Fibroblast of pulmonary artery (primary cell): Measurements from ENCODE around the gene SASH3.

Source experiments
- DNase-seq: peaks from one replicate; pipeline ENCODE4 v3.0.0-alpha.2; 2010; ENCODE audit warnings: low read depth
- H3K4me3 ChIP-seq: replicated peaks from 2 replicates; pipeline ENCODE4 v1.5.1; 2011; ENCODE audit warnings: low read depth, mild to moderate bottlenecking, control low read depth, low read length, moderate library complexity
- CTCF ChIP-seq: IDR thresholded peaks from 2 replicates; pipeline ENCODE4 v1.5.1; 2011; ENCODE audit warnings: mild to moderate bottlenecking, control low read depth, low read length, inconsistent platforms; ENCODE audit errors: missing control alignments

SASH3 gene

GRCh38 chrX:129808829-129809796 is 29.4 kb downstream of the SASH3 start:
- TF ChIP-seq CTCF, result no peak
- no peak overlapping the region for H3K4me3 ChIP-seq
- peak; percentile 30 for DNase-seq

GRCh38 chrX:129813662-129814368 is 34.1 kb downstream of the SASH3 start:
- no peak for DNase-seq
- no peak overlapping the region for H3K4me3 ChIP-seq
- TF ChIP-seq CTCF, result no peak

GRCh38 chrX:129818123-129818522 is 38.4 kb downstream of the SASH3 start:
- DNase-seq, result peak; percentile 16
- no peak for TF ChIP-seq CTCF
- H3K4me3 ChIP-seq, result no peak overlapping the region

GRCh38 chrX:129823115-129823514 is 43.4 kb downstream of the SASH3 start:
- peak; percentile 62 for DNase-seq
- H3K4me3 ChIP-seq, result no peak overlapping the region
- peak; percentile 63 for TF ChIP-seq CTCF

- no peak for TF ChIP-seq CTCF
- DNase-seq, result no peak
- no peak overlapping the region for H3K4me3 ChIP-seq
Measured at GRCh38 chrX:129823522-129823921, 43.8 kb downstream of the SASH3 start.

- TF ChIP-seq CTCF, result no peak
- H3K4me3 ChIP-seq, result no peak overlapping the region
- DNase-seq, result no peak
Measured at GRCh38 chrX:129824620-129825019, 44.9 kb downstream of the SASH3 start.
